KOPT-K1 (cell line): ENCODE data around the gene EXOSC7.

Experiments used
- H3K27ac ChIP-seq: fragments of 200-600 bp; sonication (generic); 2 replicates; pipeline ENCODE4 v1.5.1; 2016; ENCODE audit warnings: antibody characterized with exemption, mild to moderate bottlenecking, low read depth, low read length; ENCODE audit not compliant: poor library complexity, severe bottlenecking
- H3K36me3 ChIP-seq: fragments of 200-600 bp; sonication (generic); 2 replicates; pipeline ENCODE4 v1.5.1; 2017; ENCODE audit warnings: antibody characterized with exemption, mild to moderate bottlenecking, low read length, moderate library complexity; ENCODE audit not compliant: insufficient read depth
- H3K9me3 ChIP-seq: fragments of 200-600 bp; sonication (generic); 2 replicates; pipeline ENCODE4 v1.5.1; 2017; ENCODE audit warnings: antibody characterized with exemption, low read length, mild to moderate bottlenecking; ENCODE audit not compliant: insufficient read depth, poor library complexity, severe bottlenecking

The EXOSC7 gene

DNA sequence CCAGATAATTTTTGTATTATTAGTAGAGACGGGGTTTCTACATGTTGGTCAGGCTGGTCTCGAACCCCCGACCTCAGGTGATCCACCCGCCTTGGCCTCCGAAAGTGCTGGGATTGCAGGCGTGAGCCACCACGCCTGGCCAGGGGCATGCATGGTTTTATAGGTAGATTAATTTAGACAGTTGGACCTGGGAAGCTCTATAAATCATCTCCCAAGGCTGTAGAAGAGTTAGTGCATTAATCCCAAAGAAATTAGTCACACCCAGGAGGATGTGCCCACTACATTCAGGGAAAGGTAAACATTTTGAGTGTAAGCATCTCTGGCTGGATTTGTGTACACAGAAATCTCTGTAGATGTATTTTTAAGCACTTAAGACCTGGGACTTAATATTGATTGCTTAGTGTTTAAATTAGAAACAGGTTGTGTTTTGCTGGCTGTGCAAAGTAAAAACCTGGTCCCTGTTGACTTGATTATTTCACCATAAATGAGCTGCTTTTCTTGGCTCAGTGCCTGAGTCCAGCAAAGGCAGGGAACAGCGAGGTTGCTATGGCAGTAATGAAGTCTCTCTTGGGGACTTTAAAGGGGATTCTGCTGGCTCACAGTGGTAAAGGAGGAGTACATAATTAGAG, 19.2 kb downstream of the EXOSC7 start:
- Histone ChIP-seq H3K27ac (no peak overlapping the region), H3K36me3 (peaks cover 100% of the 10 kb centered on the region)

DNA sequence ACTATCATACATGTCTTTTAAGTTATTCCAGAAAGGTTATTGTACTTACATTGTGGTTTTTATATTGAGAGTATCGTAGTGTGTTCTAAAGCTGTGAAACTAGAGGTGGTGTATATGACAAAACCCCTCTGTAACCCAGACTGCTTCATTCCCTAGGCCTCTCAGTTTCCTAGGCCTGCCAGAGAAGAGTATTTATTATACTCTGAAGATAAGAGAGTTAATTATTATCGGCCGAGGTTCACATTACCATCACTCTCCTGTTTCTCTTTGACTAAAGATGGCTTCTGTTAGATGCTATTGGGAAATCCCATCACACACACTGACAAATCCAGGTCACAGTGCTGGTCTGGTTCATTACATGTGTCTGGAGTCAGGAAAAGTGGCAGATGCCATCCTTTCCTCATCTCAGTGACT, 20.5 kb downstream of the EXOSC7 start:
- Histone ChIP-seq H3K9me3 (no peaks in the 10 kb centered on the region), H3K27ac (no peak overlapping the region), H3K36me3 (peaks cover 100% of the 10 kb centered on the region)

More for the DNA sequence above, 19.2 kb downstream of the EXOSC7 start:
- no peaks in the 10 kb centered on the region for H3K9me3 ChIP-seq

DNA sequence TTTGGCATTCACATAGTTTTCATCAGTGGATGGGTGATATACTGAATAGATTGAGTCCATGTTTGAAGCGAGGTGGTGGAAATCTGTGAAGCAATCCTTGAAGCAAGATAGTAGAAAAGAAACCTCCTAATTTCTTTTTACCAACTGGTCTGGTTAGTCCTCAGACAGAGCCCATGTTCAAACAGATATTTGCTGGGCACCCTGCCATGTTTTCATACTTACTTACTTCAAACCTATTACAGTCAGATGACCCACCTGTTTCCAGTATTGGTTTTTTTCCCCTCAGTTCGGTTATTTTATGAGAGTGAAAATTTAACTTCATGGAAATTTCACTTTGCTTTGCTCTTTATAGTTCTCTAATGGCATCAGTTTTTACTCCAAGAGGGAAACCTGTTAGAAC, 23.7 kb downstream of the EXOSC7 start:
- H3K9me3 ChIP-seq = peaks cover under 1% of the 10 kb centered on the region
- peaks cover 100% of the 10 kb centered on the region for H3K36me3 ChIP-seq
- no peak overlapping the region for H3K27ac ChIP-seq

DNA sequence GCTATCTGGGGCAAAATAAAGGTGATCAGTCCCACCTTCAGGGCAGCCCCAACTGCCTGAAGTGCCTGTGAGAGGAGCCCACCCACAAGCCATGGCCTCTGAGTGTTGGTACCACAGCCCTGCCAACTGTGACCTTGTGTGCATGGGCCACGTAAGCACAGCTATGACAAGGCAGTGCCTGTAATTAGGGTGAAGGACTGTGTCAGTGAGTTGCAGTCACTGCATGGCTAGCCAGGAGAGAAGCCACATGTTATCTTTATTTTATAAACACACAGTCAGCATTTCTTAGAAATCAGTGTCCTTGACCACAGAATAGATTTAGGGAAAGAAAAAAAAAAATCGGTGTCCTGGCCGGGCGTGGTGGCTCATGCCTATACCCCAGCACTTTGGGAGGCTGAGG, 24.8 kb downstream of the EXOSC7 start:
- no peak overlapping the region for H3K27ac ChIP-seq
- H3K36me3 ChIP-seq = peaks cover 100% of the 10 kb centered on the region
- H3K9me3 ChIP-seq = peaks cover 5% of the 10 kb centered on the region

DNA sequence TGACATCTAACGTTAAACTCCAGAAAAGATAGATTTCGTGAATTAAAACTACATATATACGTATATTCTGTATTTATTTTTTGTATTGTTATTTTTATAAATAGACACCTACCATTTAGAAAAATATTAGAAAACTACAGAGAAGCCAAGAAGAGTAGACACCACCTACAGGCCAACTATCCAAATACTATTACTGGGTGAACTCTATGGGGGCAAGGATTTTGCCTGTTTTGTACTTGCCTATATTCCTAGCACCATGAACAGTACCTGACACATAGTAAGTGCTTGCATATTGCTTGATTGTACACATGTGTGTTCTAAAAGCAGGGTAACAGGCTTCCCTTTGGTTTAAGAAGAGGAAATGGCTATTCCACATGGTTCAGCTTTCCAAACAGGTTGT, 25.7 kb downstream of the EXOSC7 start:
- H3K27ac ChIP-seq = no peak overlapping the region
- H3K9me3 ChIP-seq = peaks cover 5% of the 10 kb centered on the region
- peaks cover 92% of the 10 kb centered on the region for H3K36me3 ChIP-seq

DNA sequence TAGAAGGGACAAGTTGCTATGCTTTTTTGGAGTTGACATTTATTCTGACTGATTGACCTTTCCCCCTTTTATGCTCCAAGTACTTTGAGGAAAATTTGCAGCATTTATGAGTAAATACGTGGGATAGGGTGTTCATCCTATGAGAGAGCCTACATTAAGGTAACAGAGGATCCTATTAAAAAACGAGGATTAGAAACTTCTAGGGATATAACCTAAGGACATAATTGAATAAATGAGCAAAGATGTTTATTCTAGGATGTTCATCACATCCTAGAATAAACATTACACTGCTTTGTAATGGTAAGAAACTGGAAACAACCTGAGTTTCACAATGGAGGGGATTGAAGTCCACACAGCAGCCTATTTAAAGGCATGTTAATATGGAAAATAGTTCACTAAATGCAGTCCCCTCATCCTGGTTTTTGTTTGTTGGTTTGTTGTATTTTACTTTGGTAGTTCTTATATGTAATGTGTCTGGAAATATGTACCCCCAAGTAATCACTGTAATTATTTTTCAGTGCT, 26.2 kb downstream of the EXOSC7 start:
- Histone ChIP-seq H3K36me3 (peaks cover 92% of the 10 kb centered on the region), H3K9me3 (peaks cover 5% of the 10 kb centered on the region), H3K27ac (no peak overlapping the region)

DNA sequence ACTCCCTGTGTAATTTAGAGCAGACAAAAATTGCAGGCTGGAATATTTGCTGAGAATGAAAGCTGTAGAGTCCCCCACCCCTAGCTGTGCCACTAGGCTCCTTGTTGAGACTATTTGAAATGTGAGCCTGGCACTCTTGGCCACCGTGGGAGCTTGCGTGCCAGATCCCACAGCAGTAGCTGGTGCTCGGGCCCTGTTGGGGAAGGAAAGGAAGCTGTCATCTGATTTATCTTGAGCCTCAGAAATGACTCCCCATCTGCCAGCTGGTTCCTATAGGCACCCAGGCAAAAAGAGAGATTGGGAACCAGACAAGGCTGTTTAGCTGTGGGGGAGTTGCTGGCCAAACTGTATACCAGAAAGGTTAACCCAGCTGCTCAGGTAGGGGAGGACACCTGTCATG, 26.7 kb downstream of the EXOSC7 start:
- peaks cover 92% of the 10 kb centered on the region for H3K36me3 ChIP-seq
- peaks cover 5% of the 10 kb centered on the region for H3K9me3 ChIP-seq

DNA sequence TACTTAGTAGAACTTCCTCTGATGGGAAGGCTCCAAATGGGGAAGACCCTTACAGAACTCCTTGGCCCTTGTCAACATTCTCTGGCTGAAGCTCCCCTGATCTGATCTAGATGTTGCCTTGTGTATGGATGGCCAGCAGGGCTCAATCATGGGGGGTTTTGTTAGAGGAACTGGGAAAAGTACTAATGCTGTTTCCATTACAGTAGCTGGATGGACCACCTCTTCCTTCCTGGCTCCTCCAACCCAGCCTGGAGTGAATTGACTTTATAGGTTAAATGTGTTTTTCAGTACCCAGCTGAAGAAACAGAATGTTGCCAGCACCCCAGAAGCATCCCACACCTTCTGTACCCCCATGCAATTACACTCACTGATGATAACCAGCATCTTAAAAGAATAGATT, 27.4 kb downstream of the EXOSC7 start:
- H3K36me3 ChIP-seq = peaks cover 92% of the 10 kb centered on the region
- H3K9me3 ChIP-seq = peaks cover 5% of the 10 kb centered on the region

More for the DNA sequence above, 26.7 kb downstream of the EXOSC7 start:
- no peak overlapping the region for H3K27ac ChIP-seq

DNA sequence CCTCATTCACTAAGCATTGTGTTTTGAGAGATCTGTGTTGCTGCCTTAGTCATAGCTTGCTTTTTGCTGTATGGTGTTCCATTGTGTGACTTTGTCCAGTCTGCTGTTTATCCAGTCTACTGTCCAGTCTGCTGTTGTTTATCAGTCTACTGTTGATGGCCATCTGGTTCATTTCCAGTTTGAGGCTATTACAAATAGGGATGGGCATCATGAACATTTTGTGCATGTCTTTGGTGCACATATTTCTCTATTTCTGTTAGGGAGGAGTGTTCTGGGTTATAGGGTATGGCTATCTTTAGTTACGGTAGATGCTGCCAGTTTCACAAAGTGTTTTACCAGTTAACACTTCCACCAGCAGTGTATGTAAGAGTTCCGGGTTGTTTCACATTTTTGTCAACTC, 27.8 kb downstream of the EXOSC7 start:
- H3K9me3 ChIP-seq = peaks cover 5% of the 10 kb centered on the region
- H3K36me3 ChIP-seq = peaks cover 92% of the 10 kb centered on the region
- H3K27ac ChIP-seq = no peak overlapping the region

More for the DNA sequence above, 27.4 kb downstream of the EXOSC7 start:
- no peak overlapping the region for H3K27ac ChIP-seq

DNA sequence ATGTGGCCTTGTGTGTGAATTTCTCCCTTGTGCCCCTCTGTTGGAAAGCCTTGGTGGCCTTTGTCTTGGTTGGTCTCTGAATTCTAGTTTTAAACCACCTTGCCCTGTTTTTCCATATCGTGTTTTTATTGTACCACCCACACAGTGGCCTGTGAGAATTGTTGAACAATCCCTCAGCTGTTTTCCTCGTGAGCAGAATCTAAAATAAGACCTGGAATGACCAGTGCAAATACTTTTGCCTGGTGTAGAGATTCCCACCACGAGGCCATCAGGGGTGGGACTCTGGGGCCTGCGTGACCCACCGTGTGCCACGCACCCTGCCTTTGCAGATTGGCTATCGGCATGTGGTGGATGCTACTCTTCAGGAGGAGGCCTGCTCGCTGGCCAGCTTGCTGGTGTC, 31.0 kb downstream of the EXOSC7 start:
- peaks cover 5% of the 10 kb centered on the region for H3K9me3 ChIP-seq
- H3K27ac ChIP-seq = no peak overlapping the region
- H3K36me3 ChIP-seq = peaks cover 91% of the 10 kb centered on the region

DNA sequence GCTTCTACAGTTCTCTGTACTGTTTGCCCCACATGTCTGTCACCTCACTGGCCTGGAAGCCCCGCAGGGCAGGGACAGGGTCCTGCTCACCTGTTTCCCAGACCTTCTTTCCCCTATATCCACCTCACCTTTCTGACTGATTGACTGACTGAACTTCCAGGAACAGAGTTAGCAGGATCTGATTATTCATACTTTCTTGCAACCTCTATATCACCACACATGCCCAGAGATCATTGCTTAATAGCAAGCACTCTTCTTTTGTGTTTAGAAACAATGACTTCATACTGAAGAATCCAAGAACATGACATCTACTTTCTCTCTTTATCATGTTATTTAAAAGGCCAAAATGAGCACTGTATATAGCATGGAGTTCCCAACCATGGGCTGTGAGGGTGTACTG, 32.1 kb downstream of the EXOSC7 start:
- Histone ChIP-seq H3K27ac (no peak overlapping the region), H3K9me3 (peaks cover 5% of the 10 kb centered on the region), H3K36me3 (peaks cover 91% of the 10 kb centered on the region)

DNA sequence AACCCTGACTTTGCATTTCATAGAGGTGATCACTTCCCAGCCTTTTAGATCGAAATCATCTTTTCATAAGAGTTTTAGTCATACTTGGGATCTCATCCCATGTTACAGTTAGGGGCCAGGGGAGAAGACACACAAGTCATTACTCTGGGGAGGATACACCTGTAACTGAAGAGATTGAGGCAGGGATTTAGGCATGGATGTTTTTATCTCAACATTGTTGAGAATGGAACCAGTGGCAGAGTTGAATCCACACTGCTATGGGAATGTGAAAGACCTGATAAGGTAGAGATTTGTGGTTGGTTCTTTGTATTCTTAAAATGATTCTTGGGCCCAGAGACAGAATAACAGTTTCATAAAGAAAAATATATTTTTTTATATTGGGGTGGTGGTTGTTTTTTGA, 33.8 kb downstream of the EXOSC7 start:
- peaks cover 87% of the 10 kb centered on the region for H3K36me3 ChIP-seq
- no peak overlapping the region for H3K27ac ChIP-seq
- H3K9me3 ChIP-seq = peaks cover 4% of the 10 kb centered on the region

DNA sequence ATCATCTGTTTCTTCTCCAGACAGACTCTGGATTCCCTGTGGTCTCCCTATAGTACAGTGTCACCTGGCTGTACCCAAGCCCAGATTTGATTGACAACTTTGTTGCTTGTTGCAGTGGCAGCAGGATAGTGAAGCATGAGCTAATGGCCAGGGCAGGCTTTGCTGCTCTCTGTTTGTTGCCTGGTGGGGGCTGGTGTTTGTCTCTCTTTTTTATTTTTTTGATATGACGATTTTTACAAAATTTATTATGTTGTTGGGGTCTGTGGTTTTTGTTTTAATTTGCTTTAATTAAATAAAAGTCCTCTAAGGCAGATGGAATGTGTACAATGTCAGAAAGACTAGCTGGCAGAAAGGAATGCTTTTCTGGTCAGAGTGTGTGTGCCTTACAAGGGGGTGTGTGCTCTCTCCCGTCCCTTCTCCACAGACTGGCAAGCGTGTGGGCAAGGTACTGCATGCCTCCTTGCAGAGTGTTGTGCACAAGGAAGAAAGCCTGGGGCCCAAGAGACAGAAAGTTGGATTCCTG, 34.8 kb downstream of the EXOSC7 start:
- Histone ChIP-seq H3K36me3 (peaks cover 84% of the 10 kb centered on the region), H3K9me3 (no peaks in the 10 kb centered on the region), H3K27ac (no peak overlapping the region)

DNA sequence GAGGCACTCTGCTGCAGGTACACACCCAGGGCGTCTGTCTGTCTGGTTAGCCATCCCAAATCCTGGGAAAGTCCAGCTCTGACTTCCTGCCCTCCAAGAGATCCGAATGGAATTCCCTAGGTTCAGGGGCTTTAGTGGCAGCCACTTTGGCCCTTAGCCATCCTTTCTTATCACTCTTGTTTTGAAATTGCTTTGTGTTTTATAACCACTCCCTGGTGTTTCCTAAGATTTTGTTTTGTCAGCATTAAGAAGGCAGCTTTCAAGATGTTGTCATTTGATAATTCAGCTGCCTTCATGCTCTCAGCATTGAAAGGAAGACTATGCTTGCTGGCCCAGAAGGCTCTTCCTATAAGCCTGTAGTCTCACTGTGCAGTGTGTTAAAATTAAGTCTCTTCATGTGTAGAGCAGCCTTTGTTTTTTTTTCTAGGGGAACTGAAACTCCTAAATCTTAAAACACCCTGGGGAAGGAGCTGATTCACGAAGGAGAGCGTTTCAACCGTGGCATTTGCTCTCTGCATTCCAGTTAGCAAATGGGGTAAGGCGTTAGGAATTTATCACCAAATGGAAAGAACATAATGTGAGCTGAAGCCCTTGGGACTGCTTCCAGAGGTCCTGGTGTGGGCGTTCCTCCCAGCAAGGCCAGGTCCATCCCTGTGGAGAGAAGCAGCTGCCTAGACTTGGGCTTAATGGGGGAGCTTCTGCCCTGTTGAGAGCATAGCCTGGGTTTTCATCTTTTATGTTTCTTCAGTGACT, 35.9 kb downstream of the EXOSC7 start:
- Histone ChIP-seq H3K36me3 (peaks cover 88% of the 10 kb centered on the region), H3K27ac (no peak overlapping the region), H3K9me3 (no peaks in the 10 kb centered on the region)

DNA sequence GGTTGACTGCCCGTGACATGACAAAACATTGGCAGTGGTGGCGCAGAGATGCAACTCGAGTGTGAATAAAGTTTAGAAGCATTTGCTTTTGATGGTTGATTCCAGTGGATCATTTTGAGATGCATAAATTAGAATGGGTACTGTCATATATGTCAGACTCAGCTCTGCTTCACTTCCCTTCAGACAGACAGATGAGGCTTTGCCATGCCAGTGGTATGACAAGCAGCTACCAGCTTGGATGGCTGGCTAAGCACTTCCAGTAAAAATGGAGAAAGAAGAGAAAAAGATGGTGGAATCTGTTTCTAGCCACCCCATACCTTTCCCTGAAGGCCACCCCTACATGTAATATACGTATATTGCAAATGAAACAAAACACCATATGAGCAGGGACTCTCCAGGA, 36.5 kb downstream of the EXOSC7 start:
- Histone ChIP-seq H3K36me3 (peaks cover 88% of the 10 kb centered on the region), H3K27ac (no peak overlapping the region), H3K9me3 (no peaks in the 10 kb centered on the region)
